GM18499 (cell line): ENCODE measurements around the gene TSFM.

Source experiments
- ATAC-seq: cut with Tn5 transposase; IDR thresholded peaks from one replicate; pipeline ENCODE4 v1.9.1; 2021; ENCODE audit warnings: moderate number of reproducible peaks; ENCODE audit not compliant: insufficient read depth, unreplicated experiment

Gene TSFM

DNA sequence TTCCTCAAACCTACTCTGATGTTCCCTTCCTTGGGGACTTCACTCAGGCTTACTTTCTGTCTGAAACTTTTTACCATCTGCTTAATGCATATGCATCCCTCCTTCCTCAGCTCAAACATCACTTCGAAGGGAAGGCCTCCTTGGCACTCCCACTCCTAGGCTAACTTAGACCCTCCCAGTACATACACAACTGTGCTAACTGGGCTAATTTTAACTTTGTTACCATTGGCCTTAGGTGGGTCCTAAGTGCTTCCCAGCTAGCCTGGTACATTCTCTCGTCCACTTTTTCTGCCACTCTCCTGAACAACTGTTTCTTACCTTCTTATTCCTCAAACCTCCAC, 6.4 kb upstream of the TSFM start:
- ATAC-seq, result no peak

DNA sequence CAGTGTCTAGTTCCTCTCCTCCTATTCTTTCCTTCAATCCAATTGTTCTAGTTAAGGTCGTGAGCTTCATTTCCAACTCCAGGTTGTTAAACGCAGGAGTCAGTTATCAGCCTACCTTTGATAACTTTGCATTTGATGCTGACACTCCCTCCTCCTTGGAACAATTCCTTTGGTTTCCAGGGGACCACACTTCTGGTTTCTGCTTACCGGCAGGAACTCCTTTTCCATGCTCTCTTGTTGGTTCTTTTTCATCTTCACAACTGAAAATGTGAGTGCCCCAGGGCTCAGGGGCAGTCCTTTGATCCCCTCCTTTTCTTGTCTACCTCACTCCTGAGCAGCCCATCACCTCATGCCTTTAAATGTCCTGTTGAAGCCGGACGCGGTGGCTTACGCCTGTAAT, 5.2 kb upstream of the TSFM start:
- no peak for ATAC-seq

DNA sequence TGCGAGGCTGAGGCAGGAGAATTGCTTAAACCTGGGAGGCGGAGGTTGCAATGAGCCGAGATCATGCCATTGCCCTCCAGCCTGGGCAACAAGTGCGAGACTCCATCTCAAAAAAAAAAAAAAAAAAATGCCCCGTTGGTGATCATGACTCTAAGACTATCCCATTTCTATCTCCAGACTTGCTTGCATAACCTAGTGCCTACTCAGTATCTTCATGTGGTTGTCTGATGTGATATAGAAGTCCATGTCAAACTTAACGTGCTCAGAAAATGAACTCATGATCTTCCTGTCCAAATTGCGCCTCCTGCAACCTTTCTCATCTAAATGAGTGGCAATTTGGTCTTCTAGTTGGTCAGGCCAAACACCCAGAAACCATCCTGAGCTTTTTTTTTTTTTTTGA, 4.7 kb upstream of the TSFM start:
- ATAC-seq, result no peak

DNA sequence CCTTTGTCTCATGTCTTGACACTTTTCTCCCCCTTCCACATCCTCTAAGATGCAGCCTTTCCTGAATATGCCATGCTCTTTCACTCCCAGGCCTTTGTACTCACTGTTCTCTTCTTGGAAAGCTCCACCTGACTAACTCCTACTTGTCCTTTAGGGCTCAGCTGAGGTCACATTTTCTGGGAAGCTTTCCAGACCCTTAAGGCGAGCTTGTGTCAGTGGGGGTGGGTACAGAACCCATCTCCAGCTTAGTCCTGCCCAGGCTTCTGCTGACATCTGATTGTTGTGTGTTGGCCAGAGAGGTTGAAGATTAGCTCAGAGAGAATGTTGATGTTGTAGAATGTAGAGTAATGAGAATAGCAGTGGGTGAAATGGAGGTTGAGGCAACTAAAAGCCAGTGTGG, 2.9 kb upstream of the TSFM start:
- ATAC-seq, result no peak

DNA sequence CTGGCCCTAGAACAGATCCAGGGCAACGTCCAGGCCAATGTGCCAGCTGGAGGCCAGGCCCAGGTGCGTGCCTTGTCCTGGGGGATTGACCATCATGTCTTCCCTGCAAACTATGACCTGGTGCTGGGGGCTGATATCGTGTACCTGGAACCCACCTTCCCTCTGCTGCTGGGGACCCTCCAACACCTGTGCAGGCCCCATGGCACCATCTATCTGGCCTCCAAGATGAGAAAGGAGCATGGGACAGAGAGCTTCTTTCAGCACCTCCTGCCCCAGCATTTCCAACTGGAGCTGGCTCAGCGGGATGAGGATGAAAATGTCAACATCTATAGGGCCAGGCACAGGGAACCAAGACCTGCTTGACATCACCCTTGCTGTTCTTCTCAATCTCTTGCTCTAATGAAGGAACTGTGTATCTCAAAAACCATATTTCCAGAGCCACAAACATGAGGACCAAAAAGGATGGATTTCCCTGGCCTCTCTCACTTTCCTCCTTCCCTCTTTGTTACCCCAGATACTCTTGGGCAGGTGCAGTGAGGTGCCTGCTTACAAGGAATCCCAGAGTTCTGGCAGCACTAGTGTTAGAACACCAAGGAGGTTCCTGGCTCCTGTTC, 2.2 kb upstream of the TSFM start:
- ATAC-seq, result no peak

DNA sequence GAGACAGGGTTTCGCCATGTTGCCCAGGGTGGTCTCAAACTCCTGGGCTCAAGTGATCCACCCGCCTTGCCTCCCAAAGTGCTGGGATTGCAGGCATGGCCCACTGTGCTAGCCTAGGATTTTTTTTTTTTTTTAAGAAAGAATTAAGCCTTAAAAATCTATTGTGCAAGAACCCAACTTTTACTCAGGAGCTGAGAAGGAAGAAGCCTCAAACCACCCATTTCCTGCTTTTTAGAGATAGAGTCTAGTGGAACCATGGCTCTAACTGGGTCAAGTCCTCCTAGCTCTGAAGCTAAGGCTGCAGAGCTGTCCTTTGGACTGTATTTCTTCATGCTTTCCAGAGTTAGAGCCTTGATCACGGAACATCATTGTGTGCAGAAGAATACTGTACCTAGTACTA, 1.3 kb upstream of the TSFM start:
- no peak for ATAC-seq

DNA sequence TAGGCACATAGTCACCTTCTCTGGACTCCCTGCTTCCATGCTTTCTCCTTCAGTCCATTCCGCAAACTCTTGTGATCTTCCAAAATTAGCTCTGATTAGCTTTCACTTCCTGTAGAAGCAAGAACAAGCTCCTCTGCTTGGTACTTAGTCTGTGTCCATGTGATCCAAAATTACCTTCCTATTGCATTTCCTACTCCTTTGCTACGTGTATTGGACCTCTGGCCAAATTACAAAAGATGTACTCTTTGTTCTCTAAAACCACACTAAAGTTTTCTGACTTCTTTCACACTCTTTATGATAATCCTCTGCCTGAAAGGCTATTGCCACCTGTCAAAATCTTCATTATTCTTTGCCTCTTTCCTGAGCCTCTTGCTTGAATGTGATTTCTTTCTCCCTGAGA, 786 bp upstream of the TSFM start:
- no peak for ATAC-seq

DNA sequence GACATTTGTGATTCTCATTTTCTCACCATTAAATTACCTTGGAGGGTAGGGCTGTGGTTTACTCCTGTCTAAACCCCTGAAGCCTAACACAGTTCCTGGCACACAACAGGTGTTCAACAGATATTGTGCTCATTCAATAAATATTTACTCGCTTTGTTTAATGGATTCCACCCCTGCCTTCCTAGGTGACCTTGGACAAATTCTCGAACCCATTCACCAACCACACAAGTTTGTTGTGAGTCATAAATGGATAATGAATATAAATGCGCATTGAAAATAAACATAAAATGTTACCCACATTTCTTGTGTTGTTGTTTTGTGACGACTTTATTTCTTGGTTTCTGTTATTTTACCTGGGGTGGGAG, 362 bp upstream of the TSFM start:
- ATAC-seq, result no peak

DNA sequence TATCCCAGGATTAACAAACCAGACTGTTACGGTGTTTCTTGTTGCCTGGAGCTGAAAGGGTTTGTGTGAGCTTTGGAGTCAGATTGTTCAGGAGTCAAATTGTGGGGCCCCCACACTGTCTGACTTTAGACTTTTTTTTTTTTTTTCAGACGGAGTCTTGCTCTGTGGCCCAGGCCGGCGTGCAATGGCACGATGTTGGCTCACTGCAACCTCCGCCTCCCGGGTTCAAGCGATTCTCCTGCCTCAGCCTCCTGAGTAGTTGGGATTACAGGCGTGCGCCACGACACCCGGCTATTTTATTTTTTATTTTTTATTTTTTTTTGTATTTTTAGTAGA, 847 bp downstream of the TSFM start:
- ATAC-seq, result no peak

DNA sequence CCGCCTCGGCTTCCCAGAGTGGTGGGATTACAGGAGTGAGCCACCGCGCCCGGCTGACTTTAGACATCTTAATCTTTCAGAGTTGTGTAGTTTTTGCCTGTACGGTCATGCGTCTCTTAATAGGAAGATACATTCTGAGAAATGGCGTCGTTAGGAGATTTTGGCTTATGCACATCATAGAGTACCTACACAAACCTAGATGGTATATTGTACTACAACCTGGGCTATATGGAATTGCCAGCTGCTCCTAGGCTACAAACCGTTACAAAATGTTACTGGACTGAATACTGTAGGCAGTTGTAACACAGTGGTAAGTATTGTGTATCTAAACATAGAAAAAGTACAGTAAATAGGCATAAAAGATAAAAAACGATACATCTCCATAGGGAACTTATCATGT, 1.3 kb downstream of the TSFM start:
- no peak for ATAC-seq

DNA sequence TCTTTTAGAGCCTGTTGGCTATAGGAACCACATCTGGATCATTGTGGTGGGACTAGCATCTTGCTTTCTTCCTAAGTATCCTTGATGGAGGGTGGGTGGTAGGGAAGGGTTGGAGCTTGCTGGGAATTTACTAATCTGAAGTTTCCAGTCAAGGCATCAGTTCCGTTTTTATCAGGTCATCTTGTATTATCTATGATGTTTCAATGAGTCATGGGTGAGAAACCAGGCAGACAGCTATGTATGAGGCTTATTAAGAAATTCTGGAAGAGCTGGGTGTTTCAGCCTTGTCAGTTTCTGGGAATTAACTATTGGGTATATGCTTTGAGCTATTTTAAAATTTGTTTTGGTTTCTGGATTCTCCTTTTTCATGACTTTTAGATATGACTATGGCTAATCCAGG, 11.3 kb downstream of the TSFM start:
- ATAC-seq, result no peak

DNA sequence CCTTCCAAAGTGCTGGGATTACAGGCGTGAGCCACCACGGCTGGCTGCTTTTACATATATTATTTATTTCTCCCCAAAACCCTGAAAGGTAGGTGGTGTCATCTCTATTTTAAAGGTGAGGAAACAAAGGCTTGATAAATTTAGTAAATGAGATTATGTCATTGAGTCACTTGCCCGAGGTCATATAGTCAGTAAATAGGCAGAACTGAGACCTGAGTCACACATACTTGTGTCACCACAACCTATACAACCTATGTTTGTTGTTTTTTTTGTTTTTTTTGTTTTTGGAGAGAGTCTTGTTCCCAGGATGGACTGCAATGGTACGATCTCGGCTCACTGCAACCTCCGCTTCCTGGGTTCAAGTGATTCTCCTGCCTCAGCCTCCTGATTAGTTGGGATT, 12.8 kb downstream of the TSFM start:
- ATAC-seq, result no peak

DNA sequence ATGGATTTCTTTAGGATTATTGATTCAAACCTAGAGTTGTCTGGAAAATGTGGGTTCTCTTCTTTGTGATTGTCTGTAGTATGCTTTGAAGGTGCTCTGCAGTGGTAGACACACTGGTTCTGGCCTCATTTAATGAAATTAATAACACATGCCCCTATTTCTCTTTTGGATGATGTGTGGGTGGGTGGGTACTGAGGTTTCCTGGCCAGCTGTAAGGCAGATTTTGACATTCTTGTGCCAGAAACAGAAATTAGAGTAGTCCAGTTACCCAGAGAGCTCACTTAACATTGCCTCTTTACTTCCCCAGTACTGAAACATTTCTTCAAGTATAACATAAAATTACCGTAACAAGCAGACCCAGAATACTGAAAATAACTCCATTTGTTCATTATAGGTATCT, 14.4 kb downstream of the TSFM start:
- ATAC-seq, result no peak

DNA sequence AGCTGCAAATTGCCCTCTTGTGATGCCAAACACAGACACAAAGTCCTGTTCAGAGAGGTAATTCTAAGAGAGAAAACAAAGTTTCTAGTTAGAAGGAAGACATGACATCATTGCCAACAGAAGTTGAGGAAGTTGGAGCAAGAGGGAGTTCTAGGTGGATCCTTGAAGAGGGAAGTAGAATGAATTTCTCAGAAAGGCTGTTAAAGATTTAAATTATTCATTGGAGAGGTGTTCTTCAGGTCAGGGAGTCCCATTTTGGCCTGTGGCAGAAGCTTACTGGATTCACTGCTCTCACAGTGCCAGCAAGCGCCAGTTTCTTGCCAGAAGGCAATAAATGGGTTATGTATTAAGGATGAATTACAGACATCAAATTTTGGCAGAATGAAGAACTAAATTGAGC, 15.3 kb downstream of the TSFM start:
- no peak for ATAC-seq

DNA sequence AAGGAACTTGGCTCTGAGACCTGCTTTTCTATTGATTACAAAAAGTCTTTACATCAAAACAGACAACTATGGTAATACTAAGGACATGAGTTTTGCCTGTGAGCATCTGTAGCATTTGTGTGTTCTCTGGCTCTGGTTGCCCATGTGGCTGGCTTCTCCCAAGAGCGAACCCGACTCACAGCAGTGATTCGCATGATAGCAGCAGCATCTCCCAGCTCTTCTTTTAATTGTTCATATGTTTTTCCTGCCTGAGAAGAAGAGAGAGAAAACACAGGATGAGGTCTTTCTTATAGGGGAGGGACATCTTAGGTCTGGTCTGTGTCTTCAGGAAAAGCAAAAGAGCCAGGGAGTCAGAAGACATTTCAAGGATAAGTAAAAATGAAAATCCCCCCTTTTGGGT, 18.4 kb downstream of the TSFM start:
- no peak for ATAC-seq

DNA sequence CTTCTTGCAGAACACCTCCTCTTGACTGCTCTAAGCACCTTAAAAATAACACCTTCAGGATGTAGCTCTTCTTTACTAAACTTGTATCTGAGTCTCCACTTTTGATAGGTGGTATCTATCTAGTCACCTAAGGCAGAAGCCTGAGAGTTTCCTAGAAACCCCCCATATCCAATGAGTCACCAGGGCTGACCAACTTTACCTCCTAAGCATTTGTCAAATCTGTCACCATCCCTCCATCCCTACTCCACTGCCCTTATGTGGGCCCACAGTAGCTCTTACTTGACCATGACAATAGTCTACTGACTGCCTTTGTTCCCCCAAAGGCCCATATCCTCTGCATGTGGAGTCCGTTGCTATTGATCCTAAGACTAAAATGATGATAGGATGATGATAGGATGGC, 20.0 kb downstream of the TSFM start:
- no peak for ATAC-seq

DNA sequence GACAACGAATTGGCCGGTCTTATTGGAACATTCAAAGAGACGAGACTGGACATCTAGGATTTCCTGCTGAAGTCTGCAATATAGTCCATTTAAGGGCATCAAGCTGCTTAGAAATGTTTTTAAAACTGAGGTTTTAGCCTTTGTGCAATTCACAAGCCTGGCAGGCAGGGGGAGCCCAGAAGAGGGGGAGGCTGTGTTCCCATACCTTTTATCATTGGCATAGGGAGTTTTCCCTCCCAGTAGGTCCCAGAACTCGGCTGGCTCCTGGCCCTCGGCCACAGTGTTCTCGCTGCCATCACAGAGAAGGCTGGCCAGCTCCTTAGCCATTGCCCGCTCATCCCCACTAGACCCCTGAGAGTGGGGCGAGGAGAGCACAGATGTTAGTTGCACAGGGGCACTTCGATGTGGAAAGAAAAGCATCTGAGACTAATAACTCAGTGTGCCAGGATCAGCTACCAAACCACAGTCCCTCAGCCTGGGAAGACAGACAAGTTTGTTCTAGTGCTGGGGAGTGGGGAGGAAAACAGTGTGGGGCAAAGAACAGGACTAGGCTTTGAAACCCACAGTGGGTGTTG, 20.8 kb downstream of the TSFM start:
- no peak for ATAC-seq

DNA sequence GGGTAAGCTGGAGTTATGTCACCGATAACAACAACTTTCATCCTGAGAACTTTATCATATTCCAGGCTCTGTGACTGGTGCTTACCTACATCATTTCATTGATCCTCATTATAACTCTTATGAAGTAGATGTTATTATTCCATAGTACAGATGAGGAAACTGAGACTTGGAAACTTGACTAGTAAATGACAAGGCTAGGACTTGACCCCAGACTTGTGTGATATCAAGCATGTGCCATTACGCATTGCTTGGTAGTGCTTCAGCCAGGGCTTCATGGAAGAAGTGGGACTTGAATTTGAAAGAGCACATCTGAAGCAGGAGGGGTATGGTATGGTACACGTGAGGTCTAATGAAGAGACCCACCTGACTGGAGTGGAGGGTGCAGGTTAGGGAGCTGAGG, 24.1 kb downstream of the TSFM start:
- no peak for ATAC-seq

DNA sequence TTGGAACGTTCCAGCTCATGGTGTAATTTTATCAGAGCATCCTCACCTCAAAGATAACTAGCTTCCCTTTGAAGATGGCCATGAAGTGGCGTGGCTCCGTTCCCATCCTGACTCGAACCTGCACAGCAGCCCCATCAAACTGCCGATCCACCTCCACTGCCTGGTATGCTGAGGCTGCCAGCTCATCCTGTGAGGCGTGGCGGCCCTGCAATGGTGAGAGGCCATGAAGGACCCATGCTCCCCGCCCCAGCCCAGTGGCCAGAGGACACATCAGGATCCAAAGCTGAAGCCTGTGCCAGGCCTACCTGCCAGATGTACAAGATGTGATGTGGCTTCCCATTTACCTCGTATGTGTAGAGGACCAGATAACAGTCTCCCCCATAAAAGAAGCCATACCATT, 24.7 kb downstream of the TSFM start:
- ATAC-seq, result no peak

DNA sequence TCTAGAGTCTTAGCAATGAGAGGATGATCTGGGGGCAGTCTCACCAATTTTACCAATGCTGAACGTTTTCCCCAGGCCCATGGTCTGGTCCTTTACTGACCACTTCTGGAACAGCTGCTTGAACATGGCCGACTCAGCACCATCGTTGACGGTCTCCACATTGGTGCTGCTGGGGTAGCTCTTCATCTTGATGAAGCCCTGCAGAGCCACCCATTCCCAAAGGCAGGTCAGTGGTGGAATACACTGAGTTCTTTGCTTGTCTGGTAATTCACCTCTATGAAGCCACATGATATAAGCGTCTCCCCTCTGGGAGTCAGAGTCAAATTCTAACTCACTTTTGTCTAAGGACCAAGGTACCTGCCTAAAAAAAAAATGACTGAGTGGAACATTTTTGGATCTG, 25.8 kb downstream of the TSFM start:
- no peak for ATAC-seq

DNA sequence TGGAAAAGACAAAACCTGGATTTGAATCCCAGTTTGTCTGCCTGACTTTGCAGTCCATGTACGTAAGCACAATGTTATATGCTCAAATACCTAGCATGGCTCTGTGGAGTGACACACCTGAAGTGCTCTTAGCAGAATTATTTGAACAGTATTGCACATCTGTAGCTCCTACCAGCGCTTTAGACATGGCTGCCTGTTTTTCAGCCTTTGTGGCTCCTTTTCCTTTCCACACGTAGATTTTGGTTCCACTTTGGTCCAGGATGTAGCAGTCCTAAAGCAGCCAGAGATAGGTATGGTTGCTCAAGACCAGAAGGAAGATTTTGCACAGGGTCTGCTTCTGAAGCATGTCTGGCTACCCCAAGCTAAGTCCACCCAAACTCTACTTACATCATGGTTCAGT, 26.8 kb downstream of the TSFM start:
- no peak for ATAC-seq

DNA sequence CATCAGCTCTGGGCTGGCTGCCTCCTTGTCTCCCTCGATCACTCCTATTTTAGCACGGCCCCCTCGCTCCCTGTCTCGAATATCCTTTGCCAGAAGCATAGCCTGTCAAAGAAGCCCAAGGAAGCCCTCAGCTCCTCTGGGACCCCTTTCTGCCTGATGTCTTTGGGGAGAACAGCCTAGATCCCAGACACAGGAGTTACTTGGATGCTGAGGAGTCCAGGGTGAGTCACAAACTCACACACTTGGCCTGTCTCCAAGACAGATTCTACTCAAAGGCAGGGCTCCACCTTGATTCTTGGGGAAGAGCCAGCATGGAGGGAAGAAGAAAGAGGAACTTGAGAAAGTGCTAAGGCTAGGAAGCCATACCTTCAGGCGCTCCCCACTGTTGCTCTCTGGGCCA, 27.9 kb downstream of the TSFM start:
- no peak for ATAC-seq
